Upper lobe of left lung (tissue), 6 donors: Measurements from ENCODE around the gene MPV17L2. TPM values are rescaled to one million over a fixed set of nuclear protein-coding genes. Genes with fewer than 3 reads are reported as not detected.
"Not testable (repeated sequence)": the region's sequence is repeated elsewhere in the genome, so short reads cannot be mapped to it uniquely, and the experiment has no call there.

Experiments
- ATAC-seq, 2 donors: fragments of 200-7000 bp; cut with Tn5 transposase; one replicate each; pipeline ENCODE4 v1.9.1; 2022; ENCODE audit warnings: mild to moderate bottlenecking in 2 of 2, moderate library complexity in 2 of 2; ENCODE audit not compliant: low FRiP score in 2 of 2
- DNase-seq, 2 donors: peaks; one replicate each; pipeline ENCODE4 v3.0.0-alpha.2; 2019 to 2020
- H3K27ac ChIP-seq, 4 donors: fragments of 200-600 bp; sonication (generic); one replicate each; pipeline ENCODE4 v1.5.1; 2016 to 2019
- H3K27me3 ChIP-seq, 4 donors: fragments of 200-600 bp; sonication (generic); one replicate each; pipeline ENCODE4 v1.5.1; 2017 to 2019
- H3K36me3 ChIP-seq, 4 donors: fragments of 200-600 bp; sonication (generic); one replicate each; pipeline ENCODE4 v1.5.1; 2016 to 2019
- H3K4me1 ChIP-seq, 4 donors: fragments of 200-600 bp; sonication (generic); one replicate each; pipeline ENCODE4 v1.5.1; 2018 to 2019
- H3K4me3 ChIP-seq, 4 donors: fragments of 200-600 bp; sonication (generic); one replicate each; pipeline ENCODE4 v1.5.1; 2017 to 2019; ENCODE audit warnings: mild to moderate bottlenecking in 2 of 4, moderate library complexity in 1 of 4
- H3K9me3 ChIP-seq, 4 donors: fragments of 200-600 bp; sonication (generic); one replicate each; pipeline ENCODE4 v1.5.1; 2018 to 2019
- CTCF ChIP-seq, 6 experiments: fragments of 450-650 bp in 4 of 6; fragments of 200-600 bp in 2 of 6; sonication (generic) in 2 of 6; IDR thresholded peaks; one replicate each; pipeline ENCODE4 v1.5.1; 2016 to 2019; ENCODE audit warnings: antibody characterized with exemption in 6 of 6
- EP300 ChIP-seq, 4 donors: sonication (generic); formaldehyde crosslinking; IDR thresholded peaks; one replicate each; pipeline ENCODE4 v1.5.1; 2017; ENCODE audit warnings: antibody characterized with exemption in 4 of 4, control low read depth in 2 of 4
- POLR2A ChIP-seq, 4 donors: fragments of 450-650 bp; IDR thresholded peaks; one replicate each; pipeline ENCODE4 v1.5.1; 2016 to 2017; ENCODE audit warnings: antibody characterized with exemption in 4 of 4, mild to moderate bottlenecking in 2 of 4
- POLR2AphosphoS5 ChIP-seq, 2 donors: sonication (generic); formaldehyde crosslinking; IDR thresholded peaks; one replicate each; pipeline ENCODE4 v1.5.1; 2017; ENCODE audit warnings: antibody characterized with exemption in 2 of 2
- WGBS, 2 donors: methylation state at CpG; one replicate each; pipeline ENCODE4 v1.1.5; 2017 to 2018; 5-methylcytosine and 5-hydroxymethylcytosine counted together
- total RNA-seq, 6 donors: library from RNA; depleted of rRNA in 4 of 6; stranded (reverse); fragments of >200 nt in 4 of 6; gene quantifications; one replicate each; pipeline versions ENCODE4 v1.1.0 to v1.2.1, GENCODE V29; 2016 to 2021
- donor health status: DM: no; HTN: no; CAD: no; lungs with moderate emphysema.
- donor health status: DM: no; HTN: yes; CAD: no; lungs with severe emphysema.

Gene MPV17L2
- total RNA-seq, 6 donors from 2014 or later: 10.7 to 18.8 (median 13.3) TPM

- Histone ChIP-seq H3K27ac (peak overlapping the region; percentile 92 to 97 (median 96)), H3K9me3 (no peaks in the 10 kb centered on the region), H3K4me1 (peaks cover 15 to 35% (median 21%) of the 10 kb centered on the region in 4 donors), H3K36me3 (peaks cover 0 to 5% (median 0%) of the 10 kb centered on the region in 4 donors), H3K4me3 (peak overlapping the region; percentile 51 to 74 (median 71)), H3K27me3 (no peaks in the 10 kb centered on the region)
- peak; percentile 1 to 62 for ATAC-seq
- TF ChIP-seq EP300 (IDR thresholded peaks at IDR 0.05): no peak
- TF ChIP-seq CTCF (IDR thresholded peaks at IDR 0.05): no peak
- peak in 3 of 4 donors; percentile 20 to 65 (median 25) for TF ChIP-seq POLR2A (IDR thresholded peaks at IDR 0.05)
- peak in 1 of 2 donors; percentile 21 for TF ChIP-seq POLR2AphosphoS5 (IDR thresholded peaks at IDR 0.05)
- DNase-seq: peak in 1 of 2 donors; percentile 35
- WGBS, 2 donors: 0 to 1% methylated on average over 22 of the region's 22 CpGs
These were observed 11.6 kb downstream of the MPV17L2 start for GRCh38 chr19:18204394-18205199.

DNA sequence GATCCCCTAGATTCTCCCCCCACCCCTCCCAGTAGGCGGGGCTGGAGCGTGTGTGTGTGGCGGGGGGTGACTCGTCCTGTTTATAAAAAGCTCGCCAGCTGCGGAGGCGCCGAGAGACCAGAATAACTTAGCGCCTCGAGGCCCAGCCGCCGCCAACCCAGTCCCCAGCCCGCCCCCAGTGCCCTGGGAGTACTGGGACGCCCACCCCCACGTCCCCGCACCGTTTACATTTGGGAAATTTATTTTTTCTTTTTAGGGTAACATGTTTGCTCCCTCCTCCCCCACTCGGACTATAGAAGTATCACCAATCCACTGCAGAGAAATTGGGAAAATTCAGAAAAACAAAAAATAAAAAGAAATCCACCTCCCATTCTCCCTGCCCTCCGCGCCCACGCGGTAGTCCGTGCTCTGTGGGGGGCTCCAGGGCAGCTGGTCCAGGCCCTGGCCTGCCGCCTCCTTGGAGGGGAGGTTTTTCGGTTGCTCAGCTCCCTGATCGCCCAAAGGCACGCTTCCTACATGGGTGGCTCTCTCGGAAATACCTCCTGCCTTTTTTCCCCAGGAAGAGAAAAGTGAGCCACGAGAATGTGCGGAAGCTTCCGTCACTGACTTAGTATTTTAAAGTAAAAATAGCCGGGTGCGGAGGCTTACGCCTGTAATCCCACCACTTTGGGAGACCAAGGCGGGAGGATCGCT, 12.3 kb downstream of the MPV17L2 start:
- H3K27ac ChIP-seq: peak overlapping the region; percentile 92 to 97 (median 96)
- H3K9me3 ChIP-seq: no peaks in the 10 kb centered on the region
- peaks cover 15 to 35% (median 21%) of the 10 kb centered on the region in 4 donors for H3K4me1 ChIP-seq
- no peaks in the 10 kb centered on the region for H3K27me3 ChIP-seq
- TF ChIP-seq CTCF (IDR thresholded peaks at IDR 0.05) (no peak), POLR2AphosphoS5 (IDR thresholded peaks at IDR 0.05) (peak in 1 of 2 donors; percentile 74), POLR2A (IDR thresholded peaks at IDR 0.05) (peak in 1 of 4 donors; percentile 32), EP300 (IDR thresholded peaks at IDR 0.05) (no peak)
- peak overlapping the region; percentile 2 to 74 (median 71) for H3K4me3 ChIP-seq
- H3K36me3 ChIP-seq: peaks cover 0 to under 1% (median 0%) of the 10 kb centered on the region in 4 donors
- 18 to 28% methylated on average over 29 to 36 of the region's 36 CpGs for WGBS, 2 donors
- ATAC-seq (peak; percentile 30 to 49), DNase-seq (peak; percentile 82 to 87)

DNA sequence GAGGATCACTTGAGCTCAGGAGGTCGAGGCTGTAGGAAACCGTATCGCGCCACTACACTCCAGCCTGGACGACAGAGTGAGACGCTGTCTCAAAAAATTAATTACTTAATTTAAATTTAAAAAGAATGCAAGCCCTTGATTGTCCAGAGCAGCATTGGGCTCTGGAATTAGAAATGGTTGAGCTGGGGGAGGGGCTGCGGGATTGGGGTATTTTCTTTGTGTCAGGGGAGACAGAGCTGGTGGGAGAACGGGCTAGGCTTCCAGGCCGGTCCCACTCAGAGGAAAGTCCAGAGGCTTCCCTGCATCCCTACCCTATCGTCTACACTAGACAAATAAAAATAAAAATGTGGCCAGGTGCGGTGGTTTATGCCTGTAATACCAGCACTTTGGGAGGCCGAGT, 13.0 kb downstream of the MPV17L2 start:
- ATAC-seq: no peak
- Histone ChIP-seq H3K27ac (peak overlapping the region in 2 of 4 donors; percentile 95 to 97), H3K36me3 (no peaks in the 10 kb centered on the region), H3K4me3 (no peak overlapping the region), H3K9me3 (no peaks in the 10 kb centered on the region), H3K4me1 (peaks cover 15 to 35% (median 21%) of the 10 kb centered on the region in 4 donors), H3K27me3 (no peaks in the 10 kb centered on the region)
- TF ChIP-seq CTCF (IDR thresholded peaks at IDR 0.05) (no peak), POLR2A (IDR thresholded peaks at IDR 0.05) (no peak), EP300 (IDR thresholded peaks at IDR 0.05) (no peak), POLR2AphosphoS5 (IDR thresholded peaks at IDR 0.05) (no peak)
- no peak for DNase-seq
- WGBS, 2 donors: 85 to 87% methylated on average over 12 of the region's 12 CpGs

DNA sequence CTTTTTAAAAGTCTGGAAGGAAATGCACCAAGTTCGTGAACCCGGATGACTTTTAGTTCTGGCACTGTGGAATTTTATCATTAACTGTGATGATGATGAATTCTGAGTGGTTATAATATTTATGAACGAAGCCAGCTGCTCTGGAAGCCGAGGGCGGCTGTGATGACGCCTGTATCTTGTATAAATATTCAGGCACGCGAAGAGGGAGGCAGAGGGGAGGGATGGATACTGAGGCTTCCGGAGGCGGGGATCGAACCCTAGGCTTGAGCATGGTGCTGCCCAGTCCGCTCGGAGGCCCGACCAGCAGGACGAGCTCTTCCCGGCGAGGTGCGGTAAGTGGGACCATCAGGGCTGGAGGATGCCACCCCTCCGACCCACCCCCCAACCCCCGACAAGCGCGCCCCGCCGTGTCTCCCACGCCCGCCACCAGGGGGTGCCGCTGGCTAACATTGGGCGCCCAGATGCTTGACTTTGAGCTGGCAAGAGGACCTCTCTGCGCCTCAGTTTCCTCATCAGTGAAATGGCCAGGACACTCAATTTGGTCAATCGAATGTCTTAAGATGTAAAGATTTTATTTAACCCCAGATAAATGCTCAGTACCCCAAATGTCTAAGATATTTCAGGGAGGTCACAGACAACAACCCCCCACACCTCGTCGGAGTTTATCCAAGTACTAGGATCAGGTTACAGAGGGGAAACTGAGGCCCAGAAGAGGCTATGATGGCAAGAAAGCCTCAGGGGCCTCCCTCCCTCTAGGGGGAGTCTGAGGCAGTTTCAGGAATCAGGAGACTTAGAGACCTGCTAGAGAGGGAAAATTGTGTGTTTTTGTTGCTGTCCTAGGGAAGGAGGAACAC, 15.3 kb downstream of the MPV17L2 start:
- WGBS, 2 donors: 20 to 24% methylated on average over 11 to 32 of the region's 32 CpGs
- ATAC-seq (no peak), DNase-seq (peak; percentile 35 to 92)
- H3K4me3 ChIP-seq: no peak overlapping the region
- TF ChIP-seq POLR2AphosphoS5 (IDR thresholded peaks at IDR 0.05) (peak; percentile 10 to 33), POLR2A (IDR thresholded peaks at IDR 0.05) (no peak), CTCF (IDR thresholded peaks at IDR 0.05) (peak in 5 of 6 experiments; percentile 15 to 72 (median 44))
- no peaks in the 10 kb centered on the region for H3K27me3 ChIP-seq
- H3K9me3 ChIP-seq: no peaks in the 10 kb centered on the region
- H3K27ac ChIP-seq: peak overlapping the region in 2 of 4 donors; percentile 44 to 62
- H3K36me3 ChIP-seq: no peaks in the 10 kb centered on the region
- peaks cover 8 to 23% (median 13%) of the 10 kb centered on the region in 4 donors for H3K4me1 ChIP-seq

- H3K27me3 ChIP-seq, H3K9me3 ChIP-seq, DNase-seq, H3K4me3 ChIP-seq, H3K27ac ChIP-seq, H3K36me3 ChIP-seq, ATAC-seq: not testable (repeated sequence)
- 79 to 90% methylated on average over 5 of the region's 5 CpGs for WGBS, 2 donors
- peaks cover 4 to 16% (median 8%) of the 10 kb centered on the region in 4 donors for H3K4me1 ChIP-seq
These were observed 16.9 kb downstream of the MPV17L2 start for GRCh38 chr19:18209912-18210311.
